GM21528 (cell line): ENCODE data around the gene NMT2.

ENCODE experiments used
- ATAC-seq: cut with Tn5 transposase; IDR thresholded peaks from one replicate; pipeline ENCODE4 v1.9.1; 2021; ENCODE audit warnings: mild to moderate bottlenecking, moderate library complexity; ENCODE audit not compliant: unreplicated experiment, low FRiP score

Gene NMT2

DNA sequence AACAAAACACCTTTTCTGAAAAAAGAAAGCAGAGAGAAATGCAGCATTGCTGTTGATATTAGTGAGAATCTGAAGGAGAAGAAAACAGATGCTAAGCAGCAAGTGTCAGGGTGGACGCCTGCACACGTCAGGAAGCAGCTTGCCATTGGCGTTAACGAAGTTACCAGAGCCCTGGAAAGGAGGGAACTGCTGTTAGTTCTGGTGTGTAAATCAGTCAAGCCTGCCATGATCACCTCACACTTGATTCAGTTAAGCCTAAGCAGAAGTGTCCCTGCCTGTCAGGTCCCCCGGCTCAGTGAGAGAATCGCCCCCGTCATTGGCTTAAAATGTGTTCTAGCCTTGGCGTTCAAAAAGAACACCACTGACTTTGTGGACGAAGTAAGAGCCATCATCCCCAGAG, 65.0 kb downstream of the NMT2 start:
- ATAC-seq, result no peak

DNA sequence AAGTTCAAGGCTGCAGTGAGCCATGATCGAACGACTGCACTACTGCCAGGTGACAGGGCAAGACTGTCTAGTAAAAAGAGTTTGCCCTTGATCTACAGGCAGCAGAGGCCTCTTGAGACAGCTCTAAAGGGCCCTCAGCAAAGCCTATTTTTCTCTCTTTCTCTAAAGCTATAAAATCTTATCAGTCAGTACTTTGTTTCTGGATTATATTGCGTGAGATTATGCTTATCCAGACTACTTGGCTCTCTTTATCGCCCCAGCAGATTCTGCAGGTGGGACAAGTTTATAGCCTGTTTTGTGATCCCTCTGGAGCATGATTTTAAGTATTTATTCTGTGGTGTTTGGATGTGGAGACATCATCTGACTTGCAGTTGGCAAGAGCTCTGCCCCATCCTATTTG, 68.6 kb downstream of the NMT2 start:
- no peak for ATAC-seq

DNA sequence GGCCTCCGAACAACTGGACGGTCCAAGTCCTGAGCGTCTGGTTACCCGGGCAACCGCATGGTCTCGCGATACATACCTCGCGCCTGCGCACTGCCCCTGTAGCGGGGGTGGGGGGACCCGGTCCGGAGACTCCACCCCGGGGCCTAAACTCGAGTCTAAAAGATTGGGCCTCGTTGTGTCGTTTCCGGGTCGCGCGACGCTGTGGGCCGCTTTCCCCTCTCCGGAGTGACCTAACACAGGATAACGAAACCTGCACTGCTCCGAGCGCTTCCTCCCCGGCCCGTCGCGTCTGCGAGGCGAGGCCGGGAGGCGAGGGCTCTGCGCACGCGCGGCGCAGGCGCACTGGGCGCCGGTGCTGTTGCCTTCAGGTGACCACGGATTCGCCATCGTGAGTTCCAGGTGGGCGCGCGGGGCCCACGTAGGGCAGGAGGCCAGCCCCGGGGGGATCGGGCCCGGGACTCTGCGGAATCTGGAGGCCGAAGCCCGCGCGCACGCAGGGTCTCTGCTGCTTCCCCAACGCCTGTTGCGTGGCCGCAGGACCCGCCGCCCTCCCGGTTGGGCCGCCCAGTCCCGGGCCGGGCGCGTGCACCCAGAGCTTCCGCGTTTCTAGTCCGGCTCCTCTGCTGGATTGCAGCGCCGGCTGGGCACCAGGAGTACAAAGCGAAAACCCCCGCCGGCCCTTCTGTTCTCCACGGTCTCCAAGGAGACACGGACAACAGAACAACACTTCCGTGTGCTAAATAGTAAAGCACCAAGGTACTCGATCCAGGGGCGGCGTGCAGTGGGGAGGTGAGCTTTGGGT, 71.3 kb downstream of the NMT2 start, which contains the start of gene RPP38:
Gene RPP38 (plus strand): TSS at position 345 of the 802 bp plus-strand sequence. CDS start 5,960 bp downstream, outside the sequence.
- ATAC-seq, result peak; percentile 90

DNA sequence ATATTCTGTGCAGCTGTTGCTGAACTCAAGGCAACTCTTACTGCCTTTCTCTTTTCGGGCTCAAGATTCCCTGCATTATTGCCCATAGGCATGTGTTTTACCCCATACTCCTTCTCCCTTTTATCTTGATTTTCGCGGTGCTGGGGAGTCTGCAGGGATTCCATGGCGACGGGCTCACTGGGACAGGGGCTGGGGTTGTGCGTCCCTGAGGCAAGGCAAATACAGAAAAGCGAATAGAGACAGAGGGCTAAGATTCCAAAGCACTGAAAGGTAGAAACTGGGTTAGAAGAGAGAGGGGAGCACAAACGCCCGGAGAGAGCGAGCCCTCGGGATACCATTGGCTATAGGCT, 71.9 kb downstream of the NMT2 start:
- peak; percentile 33 for ATAC-seq

DNA sequence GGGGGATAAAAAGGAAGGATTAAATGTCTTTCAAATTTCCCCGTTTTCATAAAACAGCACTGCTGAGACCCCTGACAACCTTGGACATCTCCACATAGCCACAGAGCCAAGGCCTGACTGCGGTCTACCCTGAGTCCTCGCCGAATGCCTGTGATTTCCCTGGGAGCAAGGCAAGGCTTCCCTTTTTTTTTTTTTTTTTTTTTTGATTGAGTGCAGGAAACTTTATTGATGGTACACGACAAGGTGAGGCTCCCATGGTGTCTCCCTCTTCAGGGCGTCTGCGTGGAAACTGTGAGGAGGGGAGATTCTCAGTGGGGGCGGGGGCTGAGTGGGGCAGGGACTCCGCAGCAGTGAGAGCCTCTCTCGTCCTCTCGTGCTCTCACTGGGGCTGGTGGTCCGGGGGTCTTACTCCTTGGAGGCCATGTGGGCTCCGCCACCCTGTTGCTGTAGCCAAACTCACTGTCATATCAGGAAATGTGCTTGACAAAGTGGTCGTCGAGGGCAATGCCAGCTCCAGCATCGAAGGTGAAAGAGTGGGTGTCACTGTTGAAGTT, 75.6 kb downstream of the NMT2 start:
- ATAC-seq, result no peak

DNA sequence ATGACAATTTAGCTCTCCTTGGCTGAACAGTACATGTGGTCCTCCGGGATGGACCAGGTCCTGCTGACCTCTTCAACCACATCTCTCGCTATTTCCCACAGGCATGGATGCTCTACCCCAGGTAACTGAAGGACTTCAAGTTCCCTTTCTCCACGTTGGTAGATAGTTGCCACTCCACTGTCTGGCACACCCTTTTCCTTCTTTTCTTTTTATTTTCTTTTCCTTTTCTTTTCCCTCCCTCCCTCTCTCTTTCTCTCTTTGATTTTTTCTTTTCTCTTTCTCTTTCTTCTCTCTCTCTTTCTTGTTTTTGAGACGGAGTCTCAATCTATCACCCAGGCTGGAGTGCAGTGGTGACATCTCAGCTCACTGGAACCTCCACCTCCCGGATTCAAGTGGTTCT, 77.1 kb downstream of the NMT2 start:
- no peak for ATAC-seq

DNA sequence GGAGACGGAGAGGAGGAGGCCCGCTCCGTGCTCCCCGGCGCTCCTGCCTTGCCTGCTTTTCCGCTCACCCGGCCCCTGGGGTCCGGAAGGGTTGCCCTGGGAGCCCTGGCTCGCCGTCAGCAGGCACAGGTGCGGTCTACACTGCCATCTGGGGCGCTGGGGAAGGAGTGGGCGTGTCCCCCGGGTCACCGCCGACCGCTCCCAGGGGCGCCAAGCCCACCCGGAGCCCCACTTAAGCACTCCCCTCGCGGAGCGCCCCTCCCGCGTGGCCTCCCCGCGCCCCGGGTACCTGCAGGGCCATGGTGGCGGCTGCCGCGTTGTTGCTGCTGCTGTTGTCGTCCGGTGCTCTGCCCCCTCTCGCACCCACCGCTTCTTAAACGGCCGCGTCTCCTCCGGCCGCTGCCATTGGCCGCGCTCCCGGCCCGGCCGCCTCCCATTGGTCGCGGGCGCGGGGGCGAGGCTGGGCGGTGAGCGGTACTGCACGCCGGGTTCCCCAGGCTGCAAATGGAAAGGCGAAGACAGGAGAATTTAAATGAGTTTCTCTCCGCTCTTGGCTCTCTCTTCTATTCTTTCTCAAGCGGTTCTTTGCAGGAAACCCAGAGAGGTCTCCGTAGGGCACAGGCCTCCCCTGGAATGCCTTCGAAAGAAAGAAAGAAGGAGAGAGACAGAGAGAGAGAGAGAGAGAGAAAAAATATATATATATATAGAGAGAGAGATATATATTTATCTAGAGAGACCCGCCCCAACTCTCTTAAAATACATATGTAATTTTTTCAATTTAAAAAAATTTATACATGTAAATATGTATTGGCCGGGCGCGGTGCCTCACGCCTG, 79.8 kb downstream of the NMT2 start, which contains the start of gene ACBD7:
Gene ACBD7 (minus strand): TSS at position 349 of the 834 bp plus-strand sequence. CDS start 48 bp downstream, at position 301.
- ATAC-seq, result peak; percentile 98

DNA sequence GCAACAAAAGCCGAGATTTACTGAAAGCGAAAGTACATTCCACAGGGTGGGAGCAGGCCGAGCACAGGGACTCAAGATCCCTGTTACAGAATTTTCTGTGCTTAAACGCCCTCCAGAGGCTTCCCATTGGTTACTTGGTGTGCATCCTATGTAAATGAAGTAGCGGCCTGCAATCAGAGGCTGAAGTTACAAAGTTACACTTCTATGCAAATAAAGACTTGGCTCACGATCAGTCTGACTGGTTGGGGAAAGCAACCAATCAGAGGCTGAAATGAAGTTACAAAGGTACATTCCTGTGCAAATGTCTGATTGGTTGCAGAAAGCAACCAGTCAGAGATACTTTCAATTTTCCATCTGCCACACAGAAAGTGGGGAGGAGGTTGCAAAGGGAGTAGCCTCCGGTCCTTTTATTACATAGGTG, 84.0 kb downstream of the NMT2 start:
- no peak for ATAC-seq

DNA sequence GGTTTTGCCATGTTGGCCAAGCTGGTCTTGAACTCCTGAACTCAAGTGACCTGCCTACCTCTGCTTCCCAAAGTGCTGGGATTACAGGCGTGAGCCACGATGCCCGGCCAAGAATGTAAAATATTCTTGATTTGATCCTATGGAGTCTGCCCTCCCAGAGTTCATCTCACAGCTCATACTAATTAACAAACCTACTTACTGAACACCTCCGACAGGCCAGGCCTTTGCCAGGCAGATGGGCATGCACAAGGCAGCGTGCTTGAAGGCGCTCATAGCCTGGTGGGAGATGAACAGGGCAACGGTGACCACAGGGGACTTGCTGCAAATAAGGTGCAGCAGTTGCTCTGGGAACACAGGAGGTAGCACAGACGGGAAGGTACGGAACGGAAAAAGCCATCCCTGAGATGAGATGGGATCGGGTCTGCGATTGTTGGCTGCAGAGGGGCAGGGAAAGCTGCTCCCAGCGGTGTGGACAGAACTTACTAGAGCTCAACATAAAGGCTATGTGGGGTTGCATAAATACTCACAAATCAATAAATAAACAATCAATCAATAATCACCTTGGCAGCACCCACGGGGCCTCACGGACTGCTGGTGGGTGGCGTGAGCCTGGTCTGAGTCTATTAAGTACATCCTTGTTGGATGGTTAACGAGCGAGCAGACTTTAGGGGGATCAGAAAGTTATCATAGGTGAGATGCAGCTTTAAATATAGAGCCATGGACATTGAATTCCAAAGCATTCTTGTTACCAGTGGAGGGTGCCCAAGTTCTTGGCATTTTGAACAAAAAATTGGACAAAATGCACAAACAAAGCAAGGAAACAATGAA, 84.6 kb downstream of the NMT2 start:
- no peak for ATAC-seq

DNA sequence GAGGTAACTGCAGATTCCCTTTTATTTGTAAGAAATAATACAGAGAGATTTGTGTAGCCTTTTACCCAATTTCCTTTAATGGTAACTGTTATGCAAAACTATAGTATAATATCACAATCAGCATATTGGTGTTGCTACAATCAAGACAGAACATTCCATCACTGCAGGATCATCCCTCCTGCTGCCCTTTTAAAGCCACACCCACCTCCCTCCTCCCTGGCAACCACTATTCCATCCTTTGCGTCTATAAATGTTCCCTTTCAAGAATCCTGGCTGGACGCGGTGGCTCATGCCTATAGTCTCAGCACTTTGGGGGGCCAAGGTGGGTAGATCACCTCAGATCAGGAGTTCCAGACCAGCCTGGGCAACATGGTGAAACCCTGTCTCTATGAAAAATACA, 93.1 kb downstream of the NMT2 start:
- ATAC-seq, result no peak

DNA sequence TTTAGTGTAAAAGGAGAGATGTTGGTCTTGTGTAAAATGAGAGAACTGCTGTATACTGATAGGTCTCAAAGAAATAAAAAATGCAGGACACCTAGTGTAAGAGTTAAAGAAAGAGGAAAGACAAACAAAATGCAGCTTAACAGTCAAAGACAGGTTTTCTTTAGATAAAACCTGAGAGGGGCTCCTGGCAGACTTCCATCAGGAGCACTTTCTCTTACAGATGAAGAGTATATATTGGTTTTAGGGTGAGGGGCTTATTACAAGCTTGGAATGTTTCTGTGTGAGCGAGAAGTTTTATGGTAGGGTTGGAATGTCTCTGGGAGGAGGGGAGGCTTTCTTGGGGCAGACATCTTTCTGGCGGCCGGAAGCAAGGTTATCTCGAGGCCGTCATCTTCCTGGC, 96.1 kb downstream of the NMT2 start:
- no peak for ATAC-seq

DNA sequence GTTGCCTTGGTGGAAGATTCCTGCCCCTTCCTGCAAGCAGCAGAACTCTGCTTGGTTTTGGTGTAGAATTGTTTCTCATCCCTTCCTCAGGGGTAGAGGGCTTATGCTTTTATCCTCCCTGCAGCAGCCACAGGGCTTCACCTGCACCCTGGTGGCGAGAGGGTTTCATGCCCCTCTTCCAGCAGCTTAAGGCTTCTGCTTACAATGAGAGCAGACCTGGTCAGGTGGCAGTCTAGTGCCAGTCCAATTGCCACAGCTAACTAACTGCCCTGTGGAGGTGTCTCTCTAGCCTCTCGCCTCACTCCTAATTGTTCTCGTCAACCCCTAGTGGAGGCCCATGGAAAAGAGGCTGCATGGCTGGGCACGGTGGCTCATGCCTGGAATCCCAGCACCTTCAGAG, 99.3 kb downstream of the NMT2 start:
- ATAC-seq, result no peak

DNA sequence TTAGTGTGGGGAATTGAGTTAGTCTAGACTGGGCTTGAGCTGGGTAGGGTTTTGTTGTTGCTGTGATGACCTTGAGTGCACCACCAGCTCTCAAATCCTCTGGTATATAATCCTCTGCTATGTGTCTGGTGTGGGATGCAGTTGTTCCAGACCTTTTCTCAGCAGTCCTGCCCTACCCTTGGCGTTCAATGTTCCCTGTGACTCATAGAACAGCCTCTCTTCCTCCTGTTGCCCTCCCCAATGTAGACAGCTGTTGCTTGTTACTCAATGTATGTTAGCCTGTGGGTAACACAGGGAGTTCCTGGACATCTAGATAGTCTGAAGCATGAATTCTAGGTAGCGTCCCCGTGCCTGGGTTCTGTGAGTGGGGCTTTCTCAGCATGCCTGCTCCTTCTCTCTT, 99.7 kb downstream of the NMT2 start:
- ATAC-seq, result no peak

DNA sequence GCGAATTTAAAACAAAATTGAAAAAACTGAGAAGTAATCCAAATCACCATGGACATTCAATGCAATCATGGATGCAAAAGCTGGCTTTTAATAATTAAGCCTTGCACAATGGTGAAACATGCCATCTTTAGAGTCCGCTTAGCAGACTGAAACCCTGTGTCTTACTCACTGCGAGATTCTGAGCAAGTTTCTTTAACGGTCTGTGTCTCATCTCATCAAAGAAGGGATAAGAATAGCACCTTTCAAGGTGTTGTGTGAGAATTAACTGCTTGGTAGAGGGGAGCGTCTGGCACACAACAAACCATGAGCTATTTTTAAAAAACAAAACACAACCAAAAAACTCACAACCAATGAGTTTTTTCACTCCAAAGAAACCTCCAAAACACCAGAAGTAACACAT, 101.3 kb downstream of the NMT2 start:
- no peak for ATAC-seq

DNA sequence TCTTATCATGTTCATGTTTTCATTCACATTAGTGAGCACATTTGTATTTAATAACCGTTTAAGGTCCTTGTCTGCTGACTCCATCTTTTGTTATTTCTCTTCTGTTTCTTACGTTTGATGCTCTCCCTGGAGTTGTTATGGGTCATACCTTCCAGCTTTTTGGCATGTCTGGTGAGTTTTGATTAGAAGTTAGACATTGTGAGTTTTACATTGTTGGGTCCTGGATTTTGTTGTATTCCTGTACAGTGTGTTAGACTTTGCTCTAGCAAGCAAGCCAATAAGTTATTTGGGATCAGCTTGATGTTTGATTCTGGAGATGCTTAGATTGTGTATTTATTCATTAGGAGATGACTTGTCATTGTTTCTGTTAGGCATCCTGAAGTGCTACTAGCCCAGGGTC, 107.9 kb downstream of the NMT2 start:
- no peak for ATAC-seq

DNA sequence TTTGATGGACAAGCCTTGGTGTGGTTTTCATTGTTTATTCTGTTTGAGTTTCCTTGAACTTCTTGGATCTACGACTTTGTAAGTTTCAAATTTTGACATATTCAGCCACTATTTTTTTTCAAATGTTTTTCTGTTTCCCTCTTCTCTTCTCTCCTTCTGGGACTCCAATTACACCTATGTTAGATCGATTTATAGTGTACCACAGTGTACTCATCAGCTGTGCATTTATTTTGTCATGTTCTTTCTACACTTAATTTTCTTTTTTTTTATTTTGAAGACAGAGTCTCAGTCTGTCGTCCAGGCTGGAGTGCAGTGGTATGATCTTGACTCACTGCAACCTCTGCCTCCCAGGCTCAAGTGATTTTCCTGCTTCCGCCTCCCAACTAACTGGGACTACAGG, 108.6 kb downstream of the NMT2 start:
- no peak for ATAC-seq

DNA sequence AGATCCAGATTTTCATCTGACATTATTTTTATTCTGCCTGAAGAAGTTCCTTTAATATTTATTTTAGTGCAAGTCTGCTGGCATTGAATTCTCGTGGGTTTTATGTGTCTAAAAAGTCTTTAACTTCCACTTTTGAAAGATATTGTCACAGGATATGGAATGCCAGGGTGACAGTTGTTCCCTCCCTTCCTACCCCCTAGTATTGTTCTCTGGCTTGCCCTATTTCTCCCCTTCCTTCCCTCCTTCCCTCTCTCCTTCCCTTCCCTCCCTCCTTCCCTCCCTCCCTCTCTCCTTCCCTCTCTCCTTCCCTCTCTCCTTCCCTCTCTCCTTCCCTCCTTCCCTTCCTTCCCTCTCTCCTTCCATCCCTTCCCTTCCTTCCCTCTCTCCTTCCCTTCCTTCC, 109.8 kb downstream of the NMT2 start:
- no peak for ATAC-seq
